NCI-H2081 (cell line): ENCODE measurements around the gene HIF3A.

Experiments used
- DNase-seq, 2 experiments: peaks; one replicate each; lab custom pipeline; 2025; lab: John Stamatoyannopoulos, UW

HIF3A gene

DNA sequence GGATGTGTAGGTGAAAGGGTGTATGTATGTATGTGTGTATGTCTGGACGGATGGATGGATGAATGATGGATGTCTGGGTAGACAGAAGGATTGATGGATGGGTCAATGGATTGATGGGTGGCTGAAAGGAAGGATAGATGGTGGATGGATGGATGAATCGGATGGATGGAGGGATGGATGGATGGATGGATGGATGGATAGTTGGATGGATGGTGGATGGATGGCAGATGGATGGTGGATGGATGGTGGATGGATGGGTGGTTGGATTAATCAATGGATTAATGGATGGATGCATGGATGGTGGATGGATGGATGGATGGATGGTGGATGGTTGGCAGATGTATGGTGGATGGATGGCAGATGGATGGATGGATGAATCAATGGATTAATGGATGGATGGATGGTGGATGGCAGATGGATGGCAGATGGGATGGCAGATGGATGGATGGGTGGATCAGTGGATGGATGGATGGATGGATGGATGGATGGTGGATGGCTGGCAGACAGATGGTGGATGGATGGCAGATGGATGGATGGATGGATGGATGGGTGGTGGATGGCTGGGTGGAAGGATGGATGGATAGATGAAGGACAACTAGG, 33.6 kb downstream of the HIF3A start:
- DNase-seq, result no peak

DNA sequence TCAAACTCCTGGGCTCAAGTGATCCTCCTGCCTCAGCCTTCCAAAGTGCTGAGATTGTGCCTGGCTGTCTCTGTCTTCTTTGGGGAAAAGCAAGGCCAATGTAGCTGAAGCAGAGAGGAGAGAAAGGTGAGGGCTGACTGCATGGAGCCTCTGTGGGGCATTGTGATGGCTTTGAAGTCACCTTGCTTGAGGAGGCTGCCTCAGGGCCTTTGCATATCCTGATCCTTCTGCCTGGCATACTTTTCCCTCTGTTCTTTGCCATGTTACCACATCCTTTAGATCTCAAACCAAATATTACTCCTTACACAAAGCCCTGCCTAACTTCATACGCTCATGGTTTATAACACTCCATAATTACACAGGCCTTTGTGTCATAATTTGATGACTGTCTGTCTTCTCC, 40.6 kb downstream of the HIF3A start:
- no peak for DNase-seq

GRCh38 chr19:46339446-46339845, 42.6 kb downstream of the HIF3A start:
- no peak for DNase-seq

DNA sequence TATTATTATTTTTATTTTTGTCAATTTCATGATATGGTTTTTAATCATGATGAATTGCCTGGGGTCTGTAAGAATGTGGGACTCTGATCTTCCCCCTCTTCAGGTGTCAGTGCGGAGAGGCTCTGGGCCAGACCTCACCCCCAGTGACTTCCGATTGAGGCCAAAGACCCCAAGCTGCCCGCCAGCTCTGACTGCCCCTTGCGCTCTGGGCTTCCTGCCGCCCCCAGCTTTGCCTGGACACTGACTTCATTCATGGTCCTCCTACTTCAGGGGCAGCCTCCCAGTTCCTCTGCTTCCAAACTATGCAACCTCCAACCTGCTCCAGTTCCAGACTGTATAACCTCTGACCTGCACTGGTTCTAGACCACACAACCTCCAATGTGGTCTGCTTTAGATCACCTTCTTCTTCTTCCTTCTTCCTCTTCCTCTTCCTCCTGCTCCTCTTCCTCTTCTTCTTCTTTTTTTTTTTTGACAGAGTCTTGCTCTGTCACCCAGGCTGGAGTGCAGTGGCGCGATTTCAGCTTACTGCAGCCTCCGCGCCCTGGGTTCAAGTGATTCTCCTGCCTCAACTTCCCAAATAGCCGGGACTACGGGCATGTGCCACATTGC, 43.3 kb downstream of the HIF3A start:
- no peak for DNase-seq

DNA sequence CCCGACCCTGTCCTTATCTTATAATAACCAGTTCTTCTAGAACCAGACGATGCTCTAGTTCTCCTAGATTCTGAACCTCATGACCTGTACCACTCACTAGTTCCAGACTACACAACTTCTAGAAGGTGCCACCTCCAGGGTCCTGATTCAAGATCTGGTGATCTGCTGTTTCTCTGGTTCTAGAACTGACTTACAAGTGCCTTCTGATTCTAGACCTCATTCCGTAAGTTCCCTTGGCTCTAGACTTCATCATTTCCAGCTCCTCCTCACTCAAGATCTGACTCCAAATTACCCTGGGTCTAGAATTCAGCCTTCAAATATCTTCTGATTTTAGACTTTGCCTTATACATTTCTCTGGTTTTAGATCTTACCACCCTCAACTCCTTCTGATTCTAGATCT, 45.1 kb downstream of the HIF3A start:
- DNase-seq, result no peak

DNA sequence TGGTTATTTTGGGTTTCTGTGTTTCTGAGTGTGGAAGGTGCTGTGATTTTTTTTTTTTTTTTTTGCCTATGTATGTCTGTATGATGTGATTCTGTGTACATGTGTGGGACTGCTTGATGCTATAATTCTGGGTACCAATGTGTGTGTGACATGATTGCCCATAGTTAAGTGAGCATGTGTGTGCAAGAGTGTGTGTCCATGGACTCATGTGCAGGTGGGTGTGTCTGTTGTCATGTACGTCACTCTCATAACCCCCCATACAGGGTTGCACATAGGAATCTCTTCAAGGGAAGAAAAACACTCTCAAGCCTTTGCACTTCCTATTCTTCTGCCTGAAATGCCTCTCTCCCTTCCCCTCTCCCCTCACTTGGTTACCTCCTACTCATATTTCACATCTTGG, 47.5 kb downstream of the HIF3A start:
- DNase-seq, result no peak

- DNase-seq, result no peak
Measured at GRCh38 chr19:46345157-46345556, 48.3 kb downstream of the HIF3A start.

DNA sequence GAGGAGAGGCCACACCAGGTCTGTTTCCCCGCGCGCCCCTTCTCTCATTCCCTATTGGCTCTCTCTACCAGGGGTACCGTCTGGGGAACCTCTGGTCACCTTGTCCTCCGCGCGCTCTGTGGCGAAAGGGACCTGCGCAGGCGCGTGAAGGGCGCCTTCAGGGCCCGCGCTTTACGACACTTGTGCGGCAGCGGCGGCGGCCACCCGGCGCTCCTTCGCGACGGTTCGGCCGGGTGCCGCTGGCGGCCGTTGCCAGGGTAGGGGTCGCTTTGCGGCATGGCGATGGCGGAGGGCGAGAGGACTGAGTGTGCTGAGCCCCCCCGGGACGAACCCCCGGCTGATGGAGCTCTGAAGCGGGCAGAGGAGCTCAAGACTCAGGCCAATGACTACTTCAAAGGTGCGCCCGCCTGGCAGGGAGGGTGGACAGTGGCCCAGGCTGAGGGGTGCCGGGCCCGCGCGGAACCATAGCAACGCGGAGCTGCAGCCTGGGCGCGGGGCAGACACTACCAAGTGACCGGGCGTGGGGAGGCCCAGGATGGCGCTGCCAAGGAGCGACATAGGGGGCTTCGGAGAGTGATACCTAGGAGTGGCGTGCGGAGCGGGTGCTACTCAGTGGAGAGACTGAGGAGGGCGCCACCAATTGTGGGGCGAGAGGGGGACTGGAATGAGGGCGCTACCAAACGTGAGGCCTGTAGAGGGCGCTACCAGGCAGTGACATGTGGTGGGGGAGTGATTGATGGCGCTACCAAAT, 50.2 kb downstream of the HIF3A start, which contains the start of gene PPP5C:
PPP5C (plus strand) TSS at position 267 of the 751 bp plus-strand sequence; CDS start at position 277, 10 bp downstream.
- peak; percentile 92 to 96 for DNase-seq

DNA sequence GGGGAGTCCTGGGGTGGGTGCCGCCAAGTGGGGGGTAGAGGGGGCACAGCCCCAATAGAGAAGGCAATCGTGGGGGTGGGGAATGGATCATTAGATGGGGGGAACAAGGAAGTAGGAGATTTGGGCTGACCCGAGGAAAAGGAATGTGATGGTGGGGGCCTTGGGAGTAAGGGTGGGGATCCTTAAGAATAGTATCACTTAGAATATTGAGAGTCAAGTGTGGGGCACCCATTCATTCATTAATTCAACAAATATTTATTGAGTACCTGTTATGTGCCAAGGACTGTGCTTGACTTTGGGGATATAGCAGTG, 50.7 kb downstream of the HIF3A start:
- no peak for DNase-seq

GRCh38 chr19:46347985-46348384, 51.1 kb downstream of the HIF3A start:
- no peak for DNase-seq

DNA sequence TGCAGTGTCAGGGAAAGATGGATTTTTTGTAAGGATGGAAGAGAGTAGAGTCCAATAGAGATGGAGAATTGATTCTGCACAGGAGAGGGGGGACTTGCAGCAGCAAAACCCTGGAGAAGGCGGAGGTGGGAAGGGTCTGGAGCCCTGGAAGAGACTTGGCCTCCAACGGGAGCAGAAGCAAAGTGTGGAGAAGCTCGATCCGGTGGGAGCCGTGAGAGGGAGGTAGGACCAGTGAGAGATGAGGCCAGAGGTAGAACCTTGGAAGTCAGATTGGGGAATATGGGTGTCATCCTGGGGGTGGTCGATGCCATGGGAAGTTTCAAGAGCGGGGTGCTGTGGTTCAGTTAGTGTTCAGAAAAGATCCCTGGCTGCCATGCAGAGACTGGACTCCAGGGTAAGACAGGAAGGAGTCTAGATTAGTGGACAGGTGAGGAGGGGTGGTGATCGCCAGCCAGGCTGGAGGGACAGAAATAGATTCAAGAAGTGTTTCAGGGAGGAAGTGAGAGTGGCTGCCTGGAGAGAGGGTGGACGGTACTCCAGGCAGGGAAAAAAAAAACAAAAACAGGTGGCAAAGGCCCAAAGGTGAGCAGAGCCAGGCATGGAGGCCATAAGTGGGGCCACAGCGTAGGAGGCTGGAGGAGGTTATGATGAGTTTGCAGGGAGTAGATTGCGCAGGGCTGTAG, 52.6 kb downstream of the HIF3A start:
- no peak for DNase-seq

- peak; percentile 69 to 85 for DNase-seq
Measured at GRCh38 chr19:46350029-46350757, 53.4 kb downstream of the HIF3A start.

DNA sequence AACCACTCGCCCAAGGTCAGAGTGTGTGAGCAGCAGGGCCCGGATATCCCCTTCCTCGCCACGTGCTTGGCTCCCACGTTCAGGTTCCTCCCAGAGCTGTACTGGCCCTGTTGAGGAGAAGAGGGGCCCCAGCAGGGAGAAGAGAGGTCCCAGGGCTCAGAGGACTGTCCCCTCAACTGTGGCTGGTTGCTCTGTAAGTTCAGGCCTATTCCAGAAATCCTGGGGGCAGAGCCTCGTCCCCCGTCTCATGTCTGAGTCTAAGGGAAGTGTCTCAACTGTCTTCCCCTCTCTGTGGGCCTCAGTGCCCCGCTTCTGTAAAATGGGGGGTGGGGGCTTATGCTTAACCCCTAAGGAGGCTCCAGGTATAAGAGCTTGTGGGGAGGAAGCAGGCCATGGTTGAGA, 53.9 kb downstream of the HIF3A start:
- DNase-seq, result no peak

GRCh38 chr19:46351241-46352041, 54.6 kb downstream of the HIF3A start:
- no peak for DNase-seq

DNA sequence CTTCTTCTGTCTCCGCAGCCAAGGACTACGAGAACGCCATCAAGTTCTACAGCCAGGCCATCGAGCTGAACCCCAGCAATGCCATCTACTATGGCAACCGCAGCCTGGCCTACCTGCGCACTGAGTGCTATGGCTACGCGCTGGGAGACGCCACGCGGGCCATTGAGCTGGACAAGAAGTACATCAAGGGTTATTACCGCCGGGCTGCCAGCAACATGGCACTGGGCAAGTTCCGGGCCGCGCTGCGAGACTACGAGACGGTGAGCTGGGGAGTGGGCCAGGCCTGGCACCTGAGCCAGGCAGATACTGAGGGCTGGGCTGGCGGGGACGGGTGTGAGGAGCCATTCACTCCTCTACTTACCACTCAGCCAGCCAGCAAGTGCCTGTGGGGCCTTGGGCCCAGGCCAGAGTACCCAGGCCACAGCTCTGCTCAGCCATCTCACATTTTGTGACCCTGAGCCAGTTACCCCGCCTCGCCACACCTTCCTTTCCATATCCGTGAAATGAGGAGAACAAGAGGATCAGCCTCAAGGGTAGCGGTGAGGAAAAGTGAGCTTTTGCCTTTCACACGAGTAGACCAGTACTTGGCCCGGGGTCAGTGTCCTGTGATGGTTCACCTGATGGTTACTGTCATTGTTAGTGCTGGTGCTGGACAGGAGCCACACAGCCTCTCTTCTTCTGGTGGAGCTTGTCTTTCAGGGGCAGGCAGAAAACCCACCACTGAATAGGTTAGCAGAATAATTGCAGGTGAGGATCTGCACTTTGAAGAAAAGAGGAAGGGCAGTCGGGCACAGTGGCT, 57.1 kb downstream of the HIF3A start:
- no peak for DNase-seq

GRCh38 chr19:46355234-46356148, 58.6 kb downstream of the HIF3A start:
- DNase-seq, result no peak

- DNase-seq, result no peak
Measured at GRCh38 chr19:46356149-46357055, 59.6 kb downstream of the HIF3A start.

DNA sequence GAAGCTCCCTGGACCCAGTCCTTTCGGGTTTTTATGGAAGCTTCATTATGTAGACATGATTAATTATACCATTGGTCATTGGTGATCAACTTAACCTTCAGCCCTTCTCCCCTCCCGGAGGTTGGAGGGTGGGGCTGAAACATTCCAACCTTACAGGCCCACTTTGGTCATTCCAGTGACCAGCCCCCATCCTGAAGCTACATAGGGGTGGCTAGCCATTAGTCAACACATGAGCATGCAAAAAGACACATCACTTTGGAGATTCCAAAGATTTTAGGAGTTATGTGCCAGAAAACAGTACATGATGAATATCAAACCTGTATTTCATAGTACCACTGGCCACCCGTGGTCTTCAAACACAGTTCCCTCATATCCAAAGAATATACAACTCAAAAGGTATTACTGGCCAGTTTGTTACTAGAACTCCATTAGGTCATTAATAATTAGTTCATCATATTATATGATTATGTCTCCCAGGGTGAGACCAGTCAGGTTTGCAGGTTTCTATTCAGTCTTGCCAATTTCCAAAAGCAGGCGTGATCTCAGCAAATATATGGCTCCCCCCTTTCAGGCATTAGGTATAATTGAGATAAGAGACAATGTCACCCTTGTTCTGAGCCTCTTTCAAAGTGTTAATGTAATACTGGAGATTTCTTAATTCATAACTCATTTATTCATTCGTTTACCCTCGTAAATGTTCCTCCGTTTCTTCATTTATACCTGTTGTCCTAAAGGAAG, 61.2 kb downstream of the HIF3A start:
- no peak for DNase-seq
